ENCODE measurements around the gene CARS1.

DNA sequence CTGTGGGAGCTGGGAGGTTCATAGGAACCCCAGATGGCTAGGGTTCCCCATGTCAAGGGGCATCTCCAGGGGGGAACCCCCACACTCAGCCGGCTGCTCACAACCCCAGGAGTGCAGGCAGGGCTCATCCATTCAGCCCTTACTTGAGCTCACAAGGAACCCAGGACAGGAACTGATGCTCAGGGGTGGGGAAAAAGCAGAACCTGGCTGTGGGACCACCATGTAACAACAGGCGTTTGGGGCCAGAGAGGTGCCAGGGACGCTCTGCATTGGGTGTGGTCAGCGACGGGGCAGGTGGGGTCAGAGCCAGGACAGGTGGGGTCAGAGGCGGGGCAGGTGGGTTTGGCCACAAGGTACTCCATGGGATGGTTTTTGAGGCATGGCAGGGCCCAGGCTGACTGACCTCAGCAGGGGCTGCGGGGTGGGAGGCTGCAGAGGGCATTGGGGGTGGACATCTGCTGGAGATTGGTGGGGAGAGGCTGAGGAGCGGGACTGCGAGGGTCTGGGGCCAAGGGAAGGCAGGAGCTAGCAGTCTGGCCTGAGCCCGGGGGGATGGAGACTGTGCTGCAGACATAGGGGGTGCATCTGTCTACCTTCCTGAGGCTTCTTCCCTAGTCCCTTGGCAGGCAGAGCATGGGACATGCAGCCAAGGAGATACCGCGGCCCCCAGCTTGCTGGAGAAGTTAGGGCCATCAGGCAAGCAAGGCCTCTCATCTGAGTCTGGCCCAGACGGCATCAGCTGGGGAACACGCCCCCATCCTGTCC, 34.0 kb upstream of the CARS1 start:
- TF ChIP-seq, protein P1, sequence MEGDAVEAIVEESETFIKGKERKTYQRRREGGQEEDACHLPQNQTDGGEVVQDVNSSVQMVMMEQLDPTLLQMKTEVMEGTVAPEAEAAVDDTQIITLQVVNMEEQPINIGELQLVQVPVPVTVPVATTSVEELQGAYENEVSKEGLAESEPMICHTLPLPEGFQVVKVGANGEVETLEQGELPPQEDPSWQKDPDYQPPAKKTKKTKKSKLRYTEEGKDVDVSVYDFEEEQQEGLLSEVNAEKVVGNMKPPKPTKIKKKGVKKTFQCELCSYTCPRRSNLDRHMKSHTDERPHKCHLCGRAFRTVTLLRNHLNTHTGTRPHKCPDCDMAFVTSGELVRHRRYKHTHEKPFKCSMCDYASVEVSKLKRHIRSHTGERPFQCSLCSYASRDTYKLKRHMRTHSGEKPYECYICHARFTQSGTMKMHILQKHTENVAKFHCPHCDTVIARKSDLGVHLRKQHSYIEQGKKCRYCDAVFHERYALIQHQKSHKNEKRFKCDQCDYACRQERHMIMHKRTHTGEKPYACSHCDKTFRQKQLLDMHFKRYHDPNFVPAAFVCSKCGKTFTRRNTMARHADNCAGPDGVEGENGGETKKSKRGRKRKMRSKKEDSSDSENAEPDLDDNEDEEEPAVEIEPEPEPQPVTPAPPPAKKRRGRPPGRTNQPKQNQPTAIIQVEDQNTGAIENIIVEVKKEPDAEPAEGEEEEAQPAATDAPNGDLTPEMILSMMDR (IDR thresholded peaks at IDR 0.05), result no peak
- TF ChIP-seq POLR2A (IDR thresholded peaks at IDR 0.05), result no peak

Data from body of pancreas (tissue), 4 donors.